PFSK-1 (cell line): ENCODE measurements around the gene MRPL36.

Experiments
- FOXP2 ChIP-seq: optimal IDR thresholded peaks from 2 replicates; pipeline ENCODE3; 2011; ENCODE audit warnings: borderline replicate concordance, control low read depth, inconsistent platforms; ENCODE audit not compliant: insufficient read depth; ENCODE audit errors: extremely low read length, extremely low read depth
- POLR2AphosphoS5 ChIP-seq: IDR thresholded peaks from 2 replicates; pipeline ENCODE4 v1.6.1; 2012; ENCODE audit warnings: low read depth, mild to moderate bottlenecking, control low read depth, low read length, moderate library complexity
- SIN3A ChIP-seq: IDR thresholded peaks from 2 replicates; pipeline ENCODE4 v1.6.1; 2012; ENCODE audit warnings: mild to moderate bottlenecking, low read length, moderate library complexity, borderline replicate concordance; ENCODE audit not compliant: insufficient read depth
- TAF1 ChIP-seq: IDR thresholded peaks from 2 replicates; pipeline ENCODE4 v1.6.1; 2012; ENCODE audit warnings: low read length, control low read depth, borderline replicate concordance; ENCODE audit not compliant: insufficient read depth
- TF ChIP-seq, protein P1 (sequence below), 2 experiments: IDR thresholded peaks; 2 replicates each; pipeline versions ENCODE4 v1.6.1 to v1.8.0; 2011 to 2012; ENCODE audit warnings: low read depth in 2 of 2, low read length in 2 of 2, control low read depth in 1 of 2, inconsistent platforms in 1 of 2, mild to moderate bottlenecking in 1 of 2, moderate library complexity in 1 of 2; ENCODE audit not compliant: insufficient read depth in 1 of 2

The MRPL36 gene

DNA sequence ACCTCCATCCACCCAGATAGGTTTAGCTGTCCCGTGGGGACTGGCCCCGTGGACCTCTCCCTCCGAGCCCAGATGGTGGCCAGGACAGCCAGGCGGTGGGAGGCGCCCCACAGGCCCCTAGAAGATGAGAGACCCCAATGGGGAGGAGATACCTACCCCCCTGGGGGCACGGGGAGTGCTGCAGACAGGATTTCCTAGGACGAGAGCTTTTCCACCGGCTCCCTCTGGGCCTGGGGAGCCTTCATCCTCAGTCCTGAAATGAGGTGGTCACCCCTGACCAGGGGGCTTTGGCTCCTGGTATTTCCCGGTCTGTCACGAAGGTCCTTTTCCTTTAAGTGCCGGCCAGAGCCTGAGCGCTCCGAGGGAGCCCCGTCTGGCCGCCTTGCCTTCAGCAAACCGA, 46.8 kb downstream of the MRPL36 start:
- TF ChIP-seq FOXP2 (no peak), SIN3A (no peak), POLR2AphosphoS5 (no peak), TAF1 (no peak)
- TF ChIP-seq, protein P1, sequence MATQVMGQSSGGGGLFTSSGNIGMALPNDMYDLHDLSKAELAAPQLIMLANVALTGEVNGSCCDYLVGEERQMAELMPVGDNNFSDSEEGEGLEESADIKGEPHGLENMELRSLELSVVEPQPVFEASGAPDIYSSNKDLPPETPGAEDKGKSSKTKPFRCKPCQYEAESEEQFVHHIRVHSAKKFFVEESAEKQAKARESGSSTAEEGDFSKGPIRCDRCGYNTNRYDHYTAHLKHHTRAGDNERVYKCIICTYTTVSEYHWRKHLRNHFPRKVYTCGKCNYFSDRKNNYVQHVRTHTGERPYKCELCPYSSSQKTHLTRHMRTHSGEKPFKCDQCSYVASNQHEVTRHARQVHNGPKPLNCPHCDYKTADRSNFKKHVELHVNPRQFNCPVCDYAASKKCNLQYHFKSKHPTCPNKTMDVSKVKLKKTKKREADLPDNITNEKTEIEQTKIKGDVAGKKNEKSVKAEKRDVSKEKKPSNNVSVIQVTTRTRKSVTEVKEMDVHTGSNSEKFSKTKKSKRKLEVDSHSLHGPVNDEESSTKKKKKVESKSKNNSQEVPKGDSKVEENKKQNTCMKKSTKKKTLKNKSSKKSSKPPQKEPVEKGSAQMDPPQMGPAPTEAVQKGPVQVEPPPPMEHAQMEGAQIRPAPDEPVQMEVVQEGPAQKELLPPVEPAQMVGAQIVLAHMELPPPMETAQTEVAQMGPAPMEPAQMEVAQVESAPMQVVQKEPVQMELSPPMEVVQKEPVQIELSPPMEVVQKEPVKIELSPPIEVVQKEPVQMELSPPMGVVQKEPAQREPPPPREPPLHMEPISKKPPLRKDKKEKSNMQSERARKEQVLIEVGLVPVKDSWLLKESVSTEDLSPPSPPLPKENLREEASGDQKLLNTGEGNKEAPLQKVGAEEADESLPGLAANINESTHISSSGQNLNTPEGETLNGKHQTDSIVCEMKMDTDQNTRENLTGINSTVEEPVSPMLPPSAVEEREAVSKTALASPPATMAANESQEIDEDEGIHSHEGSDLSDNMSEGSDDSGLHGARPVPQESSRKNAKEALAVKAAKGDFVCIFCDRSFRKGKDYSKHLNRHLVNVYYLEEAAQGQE (IDR thresholded peaks at IDR 0.05; ENCODE audit: insufficient read depth in 1 of 2, low read depth in 2 of 2, low read length in 2 of 2): no peak

DNA sequence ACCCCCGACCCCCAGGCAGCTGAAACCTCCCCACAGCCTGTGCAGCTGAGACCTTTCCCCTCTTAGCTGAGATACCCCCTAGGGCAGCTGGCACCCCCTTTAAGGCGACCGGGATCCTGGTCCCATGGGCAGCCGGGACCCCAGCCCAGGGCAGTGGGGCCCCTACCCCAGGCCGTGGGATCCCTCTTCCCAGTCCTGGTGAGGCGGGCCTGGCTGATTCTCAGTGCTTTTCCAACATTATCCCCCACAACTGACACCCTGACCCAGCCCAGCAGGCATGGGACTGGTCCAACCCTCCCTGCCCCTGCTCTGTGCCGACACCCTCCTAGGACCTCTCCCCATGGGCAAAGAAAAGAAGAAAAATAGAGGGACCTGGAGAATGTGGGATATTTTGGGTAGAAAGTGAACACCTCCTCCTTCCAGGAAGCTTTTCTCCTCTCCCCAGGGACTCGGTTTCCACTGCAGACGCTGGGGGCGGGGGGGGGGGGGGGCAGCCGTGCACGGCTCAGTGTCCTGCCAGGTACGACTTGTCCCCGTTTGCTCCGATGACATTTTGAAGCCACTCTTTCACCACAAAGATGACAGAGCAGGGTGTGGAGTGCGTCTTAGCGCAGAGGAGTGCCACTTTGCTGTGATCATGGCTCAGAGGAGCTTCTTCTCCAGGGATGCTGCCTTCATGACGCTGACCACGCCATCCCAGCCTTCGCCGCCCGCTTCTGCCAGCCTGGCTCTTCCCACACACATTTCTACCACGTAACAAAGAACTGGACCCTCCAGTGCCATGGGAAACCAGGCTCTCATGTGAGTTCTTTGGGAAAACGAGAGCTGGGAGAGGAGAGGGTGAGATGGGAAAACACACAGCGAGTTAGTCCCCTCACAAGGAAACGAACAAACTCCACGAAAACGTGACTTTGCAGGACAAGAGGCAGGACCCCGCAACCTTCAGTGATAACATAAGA, 47.5 kb downstream of the MRPL36 start:
- no peak for TF ChIP-seq SIN3A

- TF ChIP-seq, protein P1 (IDR thresholded peaks at IDR 0.05; ENCODE audit: insufficient read depth in 1 of 2, low read depth in 2 of 2, low read length in 2 of 2): no peak
- TF ChIP-seq TAF1: no peak
- no peak for TF ChIP-seq FOXP2
- no peak for TF ChIP-seq POLR2AphosphoS5
- TF ChIP-seq SIN3A: no peak
Observed at GRCh38 chr5:1751026-1751863, 48.4 kb downstream of the MRPL36 start.

DNA sequence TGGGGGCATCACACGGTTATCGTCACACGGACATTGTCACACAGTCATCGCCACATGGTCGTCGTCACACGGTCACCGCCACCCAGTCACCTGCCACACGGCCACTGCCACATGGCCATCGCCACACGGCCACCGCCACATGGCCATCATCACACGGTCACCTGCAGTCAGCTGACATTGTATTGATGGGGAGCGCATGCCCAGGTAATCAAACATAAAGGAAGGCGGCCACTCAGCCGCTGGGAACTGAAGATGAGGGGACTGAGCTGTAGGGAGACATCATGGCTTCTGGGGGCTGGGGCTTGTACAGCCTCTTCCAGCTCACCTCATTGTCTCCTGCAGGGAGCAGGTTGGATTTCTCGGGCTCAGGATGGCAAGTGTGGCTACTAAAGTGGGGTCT, 49.2 kb downstream of the MRPL36 start:
- TF ChIP-seq, protein P1 (IDR thresholded peaks at IDR 0.05; ENCODE audit: insufficient read depth in 1 of 2, low read depth in 2 of 2, low read length in 2 of 2): no peak
- TF ChIP-seq POLR2AphosphoS5: no peak
- TF ChIP-seq FOXP2: no peak

- TF ChIP-seq FOXP2 (no peak), TAF1 (no peak), POLR2AphosphoS5 (no peak), SIN3A (no peak)
- TF ChIP-seq, protein P1 (IDR thresholded peaks at IDR 0.05; ENCODE audit: insufficient read depth in 1 of 2, low read depth in 2 of 2, low read length in 2 of 2): no peak
Observed at GRCh38 chr5:1749346-1750124, 50.1 kb downstream of the MRPL36 start.
